ENCODE results near the gene DPH2. TPM values are rescaled to one million over a fixed set of nuclear protein-coding genes. Genes with fewer than 3 reads are reported as not detected.
A peak's percentile ranks its signal among the peaks of the same experiment; 100 is the strongest.

The DPH2 gene
- 10 to 100 TPM; 85.8 to 94.7 TPM for total RNA-seq
- 32.9 TPM for polyA plus RNA-seq

GRCh38 chr1:43969746-43970466, at the start of gene DPH2:
Gene DPH2 (plus strand): TSS chr1:43970010. CDS start chr1:43970176, 166 bp downstream.
- H3K36me3 Mint-ChIP-seq = peaks cover 0 to 30% (median 0%) of the 10 kb centered on the region in 3 donors
- Histone ChIP-seq H3K36me3 (ENCODE audit: insufficient read depth, low read length) (peaks cover 3% of the 10 kb centered on the region), H3K4me3 (ENCODE audit: low read length) (peak within 1 kb of the TSS; percentile 67), H3K27me3 (ENCODE audit: insufficient read depth, low read length, poor library complexity, severe bottlenecking) (no peaks in the 10 kb centered on the region), H3K4me1 (ENCODE audit: insufficient read depth, low read length) (peaks cover 20% of the 10 kb centered on the region), H3K27ac (ENCODE audit: low read depth, low read length) (peak within 1 kb of the TSS; percentile 46), H3K9me3 (ENCODE audit: low read length) (no peaks in the 10 kb centered on the region)
- CTCF ChIA-PET = interaction anchor here (1.3 to 2.0 kb wide), 4 partner anchors 12 to 35 kb away, joined by 3 to 8 read pairs (median 6); partner anchors contain the start of gene IPO13
- H3K9me3 Mint-ChIP-seq = no peaks in the 10 kb centered on the region
- H3K4me1 Mint-ChIP-seq = peaks cover 32 to 37% (median 34%) of the 10 kb centered on the region in 3 donors
- peak within 1 kb of the TSS; percentile 46 to 99 (median 88) for H3K27ac Mint-ChIP-seq
- POLR2A ChIA-PET = interaction anchor here (0.8 to 1.2 kb wide), 2 partner anchors 22 to 23 kb away, joined by 5 to 6 read pairs; partner anchors contain the start of gene IPO13
- peak; percentile 88 to 96 (median 92) for DNase-seq
- no peaks in the 10 kb centered on the region for H3K27me3 Mint-ChIP-seq
- peak within 1 kb of the TSS; percentile 93 to 97 (median 94) for H3K4me3 Mint-ChIP-seq

GRCh38 chr1:43921022-43921421, 48.8 kb upstream of the DPH2 start:
- no peaks in the 10 kb centered on the region for H3K4me1 ChIP-seq (ENCODE audit: insufficient read depth, low read length)
- H3K27ac Mint-ChIP-seq = peak overlapping the region in 1 of 8 donors; percentile 78

DNA sequence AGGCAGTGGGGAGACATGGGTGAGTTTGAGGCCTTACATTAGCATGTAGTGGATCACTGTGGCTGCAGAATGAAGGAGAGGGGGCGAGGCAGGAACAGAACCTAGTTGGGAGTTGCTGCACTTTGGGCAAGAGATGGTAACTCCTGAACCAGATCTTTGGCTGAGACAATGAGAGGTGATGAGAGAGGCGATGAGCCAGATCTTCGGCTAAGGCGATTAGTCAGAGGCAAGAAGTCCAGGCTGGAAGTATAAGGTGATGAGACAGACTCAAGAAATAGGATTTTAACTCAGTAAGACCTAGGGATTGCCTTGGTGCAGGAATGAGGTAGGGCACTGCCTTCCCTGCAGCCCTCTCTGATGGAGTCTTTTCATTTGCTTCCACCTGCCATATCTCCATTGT, 45.3 kb upstream of the DPH2 start:
- POLR2A ChIA-PET = no interaction called here
- peak overlapping the region in 1 of 8 donors; percentile 69 for H3K27ac Mint-ChIP-seq
- no peaks in the 10 kb centered on the region for H3K36me3 ChIP-seq (ENCODE audit: insufficient read depth, low read length)
- H3K36me3 Mint-ChIP-seq = peaks cover 0 to 31% (median 16%) of the 10 kb centered on the region in 3 donors
- H3K9me3 Mint-ChIP-seq = no peaks in the 10 kb centered on the region
- H3K4me1 Mint-ChIP-seq = peaks cover 0 to under 1% (median 0%) of the 10 kb centered on the region in 3 donors
- no peak for DNase-seq
- no peak overlapping the region for H3K4me3 Mint-ChIP-seq
- no peak overlapping the region for H3K4me3 ChIP-seq (ENCODE audit: low read length)
- no peaks in the 10 kb centered on the region for H3K4me1 ChIP-seq (ENCODE audit: insufficient read depth, low read length)
- CTCF ChIA-PET = interaction anchor here (1.2 kb wide), 1 partner anchor 11 kb away, joined by 3 read pairs; no protein-coding TSS in a partner anchor
- no peaks in the 10 kb centered on the region for H3K9me3 ChIP-seq (ENCODE audit: low read length)
- no peaks in the 10 kb centered on the region for H3K27me3 ChIP-seq (ENCODE audit: insufficient read depth, low read length, poor library complexity, severe bottlenecking)
- peaks cover 0 to 3% of the 10 kb centered on the region in 2 donors for H3K27me3 Mint-ChIP-seq
- H3K27ac ChIP-seq (ENCODE audit: low read depth, low read length) = no peak overlapping the region

More at GRCh38 chr1:43921022-43921421, 48.8 kb upstream of the DPH2 start:
- no peaks in the 10 kb centered on the region for H3K9me3 Mint-ChIP-seq
- no peaks in the 10 kb centered on the region for H3K27me3 Mint-ChIP-seq
- H3K4me1 Mint-ChIP-seq = peaks cover 0 to 4% (median 2%) of the 10 kb centered on the region in 3 donors
- H3K27ac ChIP-seq (ENCODE audit: low read depth, low read length) = no peak overlapping the region
- H3K9me3 ChIP-seq (ENCODE audit: low read length) = no peaks in the 10 kb centered on the region
- H3K4me3 Mint-ChIP-seq = no peak overlapping the region
- no peak for DNase-seq
- no peaks in the 10 kb centered on the region for H3K36me3 ChIP-seq (ENCODE audit: insufficient read depth, low read length)
- H3K36me3 Mint-ChIP-seq = peaks cover 0 to 26% (median 16%) of the 10 kb centered on the region in 3 donors
- no peaks in the 10 kb centered on the region for H3K27me3 ChIP-seq (ENCODE audit: insufficient read depth, low read length, poor library complexity, severe bottlenecking)
- ChIA-PET POLR2A (no interaction called here), CTCF (no interaction called here)
- no peak overlapping the region for H3K4me3 ChIP-seq (ENCODE audit: low read length)

- H3K9me3 ChIP-seq (ENCODE audit: low read length) = no peaks in the 10 kb centered on the region
- CTCF ChIA-PET = interaction anchor here (1.9 kb wide), 1 partner anchor 9 kb away, joined by 11 read pairs; no protein-coding TSS in a partner anchor
- H3K27me3 ChIP-seq (ENCODE audit: insufficient read depth, low read length, poor library complexity, severe bottlenecking) = no peaks in the 10 kb centered on the region
- Mint-ChIP-seq H3K4me3 (no peak overlapping the region), H3K9me3 (no peaks in the 10 kb centered on the region), H3K27ac (peak overlapping the region in 1 of 8 donors; percentile 4), H3K4me1 (no peaks in the 10 kb centered on the region), H3K36me3 (peaks cover 0 to 31% (median 16%) of the 10 kb centered on the region in 3 donors), H3K27me3 (peaks cover 0 to 3% of the 10 kb centered on the region in 2 donors)
- no peak overlapping the region for H3K4me3 ChIP-seq (ENCODE audit: low read length)
- no peaks in the 10 kb centered on the region for H3K4me1 ChIP-seq (ENCODE audit: insufficient read depth, low read length)
- POLR2A ChIA-PET = no interaction called here
- H3K36me3 ChIP-seq (ENCODE audit: insufficient read depth, low read length) = no peaks in the 10 kb centered on the region
- H3K27ac ChIP-seq (ENCODE audit: low read depth, low read length) = no peak overlapping the region
- DNase-seq = no peak
These were observed 44.0 kb upstream of the DPH2 start for GRCh38 chr1:43925846-43926245.

GRCh38 chr1:43930168-43930948, 39.5 kb upstream of the DPH2 start:
- Mint-ChIP-seq H3K4me1 (peaks cover 6 to 15% (median 8%) of the 10 kb centered on the region in 3 donors), H3K9me3 (no peaks in the 10 kb centered on the region), H3K27ac (no peak overlapping the region), H3K4me3 (no peak overlapping the region), H3K36me3 (peaks cover 0 to 15% (median 7%) of the 10 kb centered on the region in 3 donors), H3K27me3 (peaks cover 19 to 26% of the 10 kb centered on the region in 2 donors)
- no peak for DNase-seq
- peaks cover 16% of the 10 kb centered on the region for H3K27me3 ChIP-seq (ENCODE audit: insufficient read depth, low read length, poor library complexity, severe bottlenecking)
- no peaks in the 10 kb centered on the region for H3K4me1 ChIP-seq (ENCODE audit: insufficient read depth, low read length)
- ChIA-PET POLR2A (no interaction called here), CTCF (interaction anchor here (0.9 to 1.2 kb wide), 4 partner anchors 15 to 400 kb away, joined by 3 to 4 read pairs (median 3); no protein-coding TSS in a partner anchor)
- no peak overlapping the region for H3K4me3 ChIP-seq (ENCODE audit: low read length)
- H3K27ac ChIP-seq (ENCODE audit: low read depth, low read length) = no peak overlapping the region
- no peaks in the 10 kb centered on the region for H3K9me3 ChIP-seq (ENCODE audit: low read length)
- no peaks in the 10 kb centered on the region for H3K36me3 ChIP-seq (ENCODE audit: insufficient read depth, low read length)

GRCh38 chr1:43930949-43931275, 38.9 kb upstream of the DPH2 start:
- H3K27me3 ChIP-seq (ENCODE audit: insufficient read depth, low read length, poor library complexity, severe bottlenecking) = peaks cover 21% of the 10 kb centered on the region

DNA sequence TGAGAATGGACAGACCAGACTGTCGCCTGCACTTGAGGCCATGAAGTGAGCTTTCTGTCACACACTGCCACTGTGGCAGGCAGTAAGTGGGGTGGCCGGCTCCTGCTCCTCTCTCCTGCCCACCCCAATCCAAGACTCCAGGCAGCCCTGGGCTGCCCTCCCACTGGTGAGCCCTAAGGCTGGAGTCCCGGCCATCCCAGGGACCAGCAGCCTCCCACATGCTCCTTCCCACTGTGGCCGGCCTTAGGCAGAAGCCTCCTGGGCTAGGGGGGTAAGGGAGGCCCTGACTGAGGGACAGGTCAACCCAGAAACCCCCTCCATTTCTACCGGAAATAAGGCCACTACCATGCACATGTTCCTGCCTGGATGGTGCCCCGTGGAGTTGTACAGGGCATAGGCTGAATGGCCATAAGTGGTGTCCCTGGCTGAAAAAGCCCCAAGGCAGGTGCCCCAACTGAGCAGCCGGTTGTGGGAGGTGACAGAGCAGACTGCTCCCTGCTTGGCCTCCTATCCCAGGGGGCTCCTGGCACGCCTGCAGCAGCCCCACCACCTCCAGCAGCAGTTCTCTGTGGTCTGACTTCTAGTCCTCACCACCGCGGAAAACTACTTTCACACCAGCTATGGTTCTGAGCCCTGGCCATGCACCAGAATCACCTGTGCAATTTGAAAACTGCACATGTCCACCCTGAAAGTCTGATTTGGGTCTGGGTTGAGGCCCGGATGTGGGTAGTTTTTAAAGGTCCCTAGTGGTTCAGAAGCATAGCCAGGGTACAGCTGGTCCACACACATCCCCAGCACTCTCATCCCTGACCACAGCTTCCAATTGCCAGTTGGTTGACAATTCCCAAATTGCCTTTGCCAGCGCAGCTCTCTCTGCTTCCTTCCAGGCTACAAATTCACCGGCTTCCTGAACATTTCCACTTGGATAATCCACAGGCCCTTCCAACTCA, 37.8 kb upstream of the DPH2 start:
- ChIA-PET POLR2A (no interaction called here), CTCF (interaction anchor here (1.4 to 4.4 kb wide), 2 partner anchors 15 to 105 kb away, joined by 4 to 46 read pairs; partner anchors contain the start of gene IPO13)
- Histone ChIP-seq H3K27ac (ENCODE audit: low read depth, low read length) (no peak overlapping the region), H3K27me3 (ENCODE audit: insufficient read depth, low read length, poor library complexity, severe bottlenecking) (peaks cover 21% of the 10 kb centered on the region), H3K4me3 (ENCODE audit: low read length) (no peak overlapping the region), H3K9me3 (ENCODE audit: low read length) (no peaks in the 10 kb centered on the region), H3K4me1 (ENCODE audit: insufficient read depth, low read length) (no peaks in the 10 kb centered on the region), H3K36me3 (ENCODE audit: insufficient read depth, low read length) (no peaks in the 10 kb centered on the region)
- H3K4me3 Mint-ChIP-seq = no peak overlapping the region
- no peak overlapping the region for H3K27ac Mint-ChIP-seq
- no peak for DNase-seq
- H3K9me3 Mint-ChIP-seq = no peaks in the 10 kb centered on the region
- peaks cover 22 to 29% of the 10 kb centered on the region in 2 donors for H3K27me3 Mint-ChIP-seq
- peaks cover 0 to 3% (median 0%) of the 10 kb centered on the region in 3 donors for H3K36me3 Mint-ChIP-seq
- peaks cover 6 to 21% (median 11%) of the 10 kb centered on the region in 3 donors for H3K4me1 Mint-ChIP-seq

More at GRCh38 chr1:43930949-43931275, 38.9 kb upstream of the DPH2 start:
- Mint-ChIP-seq H3K4me1 (peaks cover 6 to 18% (median 11%) of the 10 kb centered on the region in 3 donors), H3K27ac (no peak overlapping the region), H3K9me3 (no peaks in the 10 kb centered on the region), H3K4me3 (no peak overlapping the region), H3K27me3 (peaks cover 22 to 29% of the 10 kb centered on the region in 2 donors), H3K36me3 (peaks cover 0 to 9% (median 1%) of the 10 kb centered on the region in 3 donors)
- ChIA-PET CTCF (interaction anchor here (0.9 to 1.2 kb wide), 3 partner anchors 105 to 401 kb away, joined by 3 to 4 read pairs (median 3); no protein-coding TSS in a partner anchor), POLR2A (no interaction called here)
- Histone ChIP-seq H3K4me1 (ENCODE audit: insufficient read depth, low read length) (no peaks in the 10 kb centered on the region), H3K9me3 (ENCODE audit: low read length) (no peaks in the 10 kb centered on the region), H3K36me3 (ENCODE audit: insufficient read depth, low read length) (no peaks in the 10 kb centered on the region), H3K27ac (ENCODE audit: low read depth, low read length) (no peak overlapping the region), H3K4me3 (ENCODE audit: low read length) (no peak overlapping the region)
- DNase-seq = no peak

Measured in CD8-positive, alpha-beta memory T cell (primary cell).